ENCODE measurements around the gene DNALI1.

DNA sequence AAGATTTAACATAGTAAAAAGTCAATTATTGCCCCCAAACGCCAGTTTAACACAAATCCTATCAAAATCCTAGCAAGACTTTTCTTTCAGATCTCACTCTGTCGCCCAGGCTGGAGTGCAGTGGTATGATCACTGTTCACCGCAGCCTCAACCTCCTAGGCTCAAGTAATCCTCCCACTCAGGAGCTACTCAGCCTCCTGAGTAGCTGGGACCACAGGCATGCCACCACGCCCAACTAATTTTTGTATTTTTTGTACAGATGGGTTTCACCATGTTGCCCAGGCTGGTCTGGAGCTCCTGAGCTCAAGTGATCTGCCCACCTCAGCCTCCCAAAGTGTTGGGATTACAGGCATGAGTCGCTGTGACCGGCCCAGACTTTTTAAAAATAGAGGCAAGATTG is 7.4 kb upstream of the DNALI1 start:
- TF ChIP-seq L3MBTL2 (conservative IDR thresholded peaks at IDR 0.05) (no peak), SP1 (IDR thresholded peaks at IDR 0.05) (no peak)

Data from HEK293T (cell line).